Activated B cell treated with CpG ODN at 0.5 μM for 24 hours (primary cell): Measurements from ENCODE around the gene ARHGEF11. TPM values are rescaled to one million over a fixed set of nuclear protein-coding genes. Genes with fewer than 3 reads are reported as not detected.

Experiments used
- ATAC-seq: fragments of 200-7000 bp; cut with Tn5 transposase; one replicate; pipeline ENCODE4 v1.10.0; 2021; ENCODE audit warnings: low read depth, mild to moderate bottlenecking, moderate library complexity
- CTCF ChIA-PET: fragments of 350-600 bp; sonication (Branson Sonifier 250); formaldehyde crosslinking; loops from one replicate; lab custom pipeline; 2021; ENCODE audit warnings: antibody characterized with exemption; lab: Charles Lee
- POLR2A ChIA-PET: fragments of 350-600 bp; sonication (Branson Sonifier 250); formaldehyde crosslinking; loops from one replicate; lab custom pipeline; 2021; ENCODE audit warnings: antibody characterized with exemption; lab: Charles Lee
- DNase-seq: peaks from one replicate; pipeline ENCODE4 v3.0.0; 2022
- H3K27ac Mint-ChIP-seq: one replicate; pipeline ENCODE4 v1.8.0; 2020; ENCODE audit warnings: mixed read lengths
- H3K27me3 Mint-ChIP-seq: one replicate; pipeline ENCODE4 v1.8.0; 2021; ENCODE audit warnings: mixed read lengths
- H3K36me3 Mint-ChIP-seq: one replicate; pipeline ENCODE4 v1.8.0; 2021; ENCODE audit warnings: low read depth, mixed read lengths
- H3K4me1 Mint-ChIP-seq: one replicate; pipeline ENCODE4 v1.8.0; 2021; ENCODE audit warnings: mixed read lengths
- H3K4me3 Mint-ChIP-seq: one replicate; pipeline ENCODE4 v1.8.0; 2020; ENCODE audit warnings: mild to moderate bottlenecking, mixed read lengths
- H3K9me3 Mint-ChIP-seq: one replicate; pipeline ENCODE4 v1.8.0; 2020; ENCODE audit warnings: mixed read lengths
- CTCF ChIP-seq: fragments of 200-600 bp; IDR thresholded peaks from one replicate; pipeline ENCODE4 v1.8.0; 2022; ENCODE audit warnings: antibody characterized with exemption, mild to moderate bottlenecking
- intact Hi-C: fragments of 100-400 bp; cut with micrococcal nuclease; formaldehyde crosslinking; loops from one replicate; pipeline ENCODE4 v1.15.1; 2024
- total RNA-seq: library from RNA; stranded (reverse); gene quantifications from 2 replicates; pipeline ENCODE4 v1.2.3, GENCODE V29; 2022

ARHGEF11 gene
- total RNA-seq, 1 donor from 2014 or later, result 0.95 TPM

GRCh38 chr1:157000686-157001085 lies 44.9 kb downstream of the ARHGEF11 start:
- no peak for TF ChIP-seq CTCF
- Mint-ChIP-seq H3K27ac (no peak overlapping the region), H3K9me3 (no peaks in the 10 kb centered on the region), H3K36me3 (no peaks in the 10 kb centered on the region), H3K4me3 (no peak overlapping the region), H3K27me3 (peaks cover 28% of the 10 kb centered on the region), H3K4me1 (no peaks in the 10 kb centered on the region)
- ATAC-seq (no peak), DNase-seq (no peak)
- POLR2A ChIA-PET, result no interaction called here
- CTCF ChIA-PET, result no interaction called here
- intact Hi-C loops, result no loop called here

- POLR2A ChIA-PET, result no interaction called here
- no peaks in the 10 kb centered on the region for H3K36me3 Mint-ChIP-seq
- no peak for TF ChIP-seq CTCF
- no peak for DNase-seq
- CTCF ChIA-PET, result no interaction called here
- ATAC-seq, result no peak
- intact Hi-C loops, result no loop called here
- H3K27me3 Mint-ChIP-seq, result peaks cover 34% of the 10 kb centered on the region
- H3K4me3 Mint-ChIP-seq, result no peak overlapping the region
- H3K27ac Mint-ChIP-seq, result no peak overlapping the region
- H3K9me3 Mint-ChIP-seq, result no peaks in the 10 kb centered on the region
- H3K4me1 Mint-ChIP-seq, result no peaks in the 10 kb centered on the region
Observed at GRCh38 chr1:156999596-157000320, 45.8 kb downstream of the ARHGEF11 start.

- no peaks in the 10 kb centered on the region for H3K4me1 Mint-ChIP-seq
- H3K9me3 Mint-ChIP-seq, result no peaks in the 10 kb centered on the region
- CTCF ChIA-PET, result no interaction called here
Observed at GRCh38 chr1:156998840-156999500, 46.6 kb downstream of the ARHGEF11 start.

GRCh38 chr1:156998301-156998700 lies 47.2 kb downstream of the ARHGEF11 start:
- Mint-ChIP-seq H3K9me3 (no peaks in the 10 kb centered on the region), H3K27ac (no peak overlapping the region), H3K4me1 (no peaks in the 10 kb centered on the region), H3K4me3 (no peak overlapping the region), H3K36me3 (no peaks in the 10 kb centered on the region), H3K27me3 (peaks cover 31% of the 10 kb centered on the region)
- CTCF ChIA-PET, result no interaction called here
- POLR2A ChIA-PET, result no interaction called here
- ATAC-seq (no peak), DNase-seq (no peak)
- intact Hi-C loops, result no loop called here
- TF ChIP-seq CTCF, result no peak

More at GRCh38 chr1:156998840-156999500, 46.6 kb downstream of the ARHGEF11 start:
- POLR2A ChIA-PET, result no interaction called here
- no peak for TF ChIP-seq CTCF
- no peak overlapping the region for H3K4me3 Mint-ChIP-seq
- H3K27ac Mint-ChIP-seq, result no peak overlapping the region
- intact Hi-C loops, result no loop called here
- peaks cover 31% of the 10 kb centered on the region for H3K27me3 Mint-ChIP-seq
- DNase-seq (no peak), ATAC-seq (no peak)
- H3K36me3 Mint-ChIP-seq, result no peaks in the 10 kb centered on the region

GRCh38 chr1:156995412-156995811 lies 50.1 kb downstream of the ARHGEF11 start:
- Mint-ChIP-seq H3K36me3 (no peaks in the 10 kb centered on the region), H3K4me3 (no peak overlapping the region), H3K4me1 (no peaks in the 10 kb centered on the region), H3K27me3 (peaks cover 30% of the 10 kb centered on the region), H3K9me3 (no peaks in the 10 kb centered on the region), H3K27ac (no peak overlapping the region)
- TF ChIP-seq CTCF, result no peak
- ChIA-PET CTCF (no interaction called here), POLR2A (no interaction called here)
- intact Hi-C loops, result no loop called here
- ATAC-seq (no peak), DNase-seq (no peak)
